ENCODE data around the gene MUC13. TPM values are rescaled to one million over a fixed set of nuclear protein-coding genes. Genes with fewer than 3 reads are reported as not detected.

Gene MUC13
- total RNA-seq, 1 donor from 2014 or later, result not detected

DNA sequence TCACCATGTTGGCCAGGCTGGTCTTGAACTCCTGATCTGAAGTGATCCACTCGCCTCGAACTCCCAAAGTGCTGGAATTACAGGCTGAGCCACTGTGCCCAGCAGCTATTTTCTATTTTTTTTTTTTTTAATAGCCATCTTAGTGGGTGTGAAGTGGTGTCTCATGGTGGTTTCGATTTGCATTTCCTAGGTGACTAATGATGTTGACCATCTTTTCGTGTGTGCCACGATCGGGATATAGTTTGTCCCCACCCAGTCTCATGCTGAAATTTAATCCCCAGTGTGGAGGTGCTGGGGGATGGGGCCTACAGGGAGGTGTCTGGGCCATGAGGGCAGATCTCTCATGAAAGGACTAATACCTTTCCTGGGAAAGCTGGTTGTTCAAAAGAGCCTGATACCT, 41.8 kb upstream of the MUC13 start:
- Mint-ChIP-seq H3K4me3 (no peak overlapping the region), H3K36me3 (peaks cover 38% of the 10 kb centered on the region), H3K27ac (no peak overlapping the region), H3K27me3 (ENCODE audit: insufficient read depth, low read depth) (peaks cover 1% of the 10 kb centered on the region), H3K9me3 (no peaks in the 10 kb centered on the region), H3K4me1 (no peaks in the 10 kb centered on the region)
- Histone ChIP-seq H2AFZ (replicated peaks) (no peak overlapping the region), H3K36me3 (no peaks in the 10 kb centered on the region), H3K27ac (no peak overlapping the region), H3K4me1 (no peaks in the 10 kb centered on the region), H3K79me2 (ENCODE audit: low read depth) (no peaks in the 10 kb centered on the region), H3K27me3 (no peaks in the 10 kb centered on the region), H3K4me3 (no peak overlapping the region), H3K9ac (no peak overlapping the region), H4K20me1 (ENCODE audit: low read depth) (no peaks in the 10 kb centered on the region), H3F3A (ENCODE audit: low read depth) (no peaks in the 10 kb centered on the region), H3K9me3 (ENCODE audit: low read depth) (no peaks in the 10 kb centered on the region), H3K4me2 (no peak overlapping the region)
- DNase-seq (ENCODE audit: low spot score), result no peak
- TF ChIP-seq, protein P1, sequence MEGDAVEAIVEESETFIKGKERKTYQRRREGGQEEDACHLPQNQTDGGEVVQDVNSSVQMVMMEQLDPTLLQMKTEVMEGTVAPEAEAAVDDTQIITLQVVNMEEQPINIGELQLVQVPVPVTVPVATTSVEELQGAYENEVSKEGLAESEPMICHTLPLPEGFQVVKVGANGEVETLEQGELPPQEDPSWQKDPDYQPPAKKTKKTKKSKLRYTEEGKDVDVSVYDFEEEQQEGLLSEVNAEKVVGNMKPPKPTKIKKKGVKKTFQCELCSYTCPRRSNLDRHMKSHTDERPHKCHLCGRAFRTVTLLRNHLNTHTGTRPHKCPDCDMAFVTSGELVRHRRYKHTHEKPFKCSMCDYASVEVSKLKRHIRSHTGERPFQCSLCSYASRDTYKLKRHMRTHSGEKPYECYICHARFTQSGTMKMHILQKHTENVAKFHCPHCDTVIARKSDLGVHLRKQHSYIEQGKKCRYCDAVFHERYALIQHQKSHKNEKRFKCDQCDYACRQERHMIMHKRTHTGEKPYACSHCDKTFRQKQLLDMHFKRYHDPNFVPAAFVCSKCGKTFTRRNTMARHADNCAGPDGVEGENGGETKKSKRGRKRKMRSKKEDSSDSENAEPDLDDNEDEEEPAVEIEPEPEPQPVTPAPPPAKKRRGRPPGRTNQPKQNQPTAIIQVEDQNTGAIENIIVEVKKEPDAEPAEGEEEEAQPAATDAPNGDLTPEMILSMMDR (IDR thresholded peaks at IDR 0.05), result no peak
- TF ChIP-seq EZH2 (IDR thresholded peaks at IDR 0.05) (no peak), EZH2phosphoT487 (IDR thresholded peaks at IDR 0.05) (no peak)

DNA sequence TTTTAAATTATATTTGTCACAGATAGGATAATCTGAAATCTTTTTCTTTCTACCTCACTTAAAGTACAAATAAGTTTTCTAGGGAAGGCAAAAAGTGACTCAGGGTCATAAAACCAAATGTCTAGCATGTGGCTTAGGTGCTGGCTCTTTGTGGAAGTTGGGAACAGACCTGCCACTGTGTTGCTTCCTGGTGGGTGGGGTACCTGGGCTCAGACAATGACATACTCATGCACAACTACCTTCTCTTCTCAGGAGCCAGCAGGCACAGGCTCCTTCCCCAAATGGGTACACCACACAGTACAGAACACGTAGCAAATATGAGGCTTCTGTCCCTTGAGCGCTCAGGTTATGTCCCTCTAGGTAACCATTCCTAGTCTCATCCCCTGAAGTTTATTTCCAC, 40.1 kb upstream of the MUC13 start:
- H3K27me3 ChIP-seq, result no peaks in the 10 kb centered on the region
- Mint-ChIP-seq H3K9me3 (no peaks in the 10 kb centered on the region), H3K27ac (no peak overlapping the region), H3K36me3 (peaks cover 49% of the 10 kb centered on the region), H3K4me1 (no peaks in the 10 kb centered on the region), H3K4me3 (no peak overlapping the region), H3K27me3 (ENCODE audit: insufficient read depth, low read depth) (peaks cover 2% of the 10 kb centered on the region)
- no peaks in the 10 kb centered on the region for H3K4me1 ChIP-seq
- H3K27ac ChIP-seq, result no peak overlapping the region
- H3K4me2 ChIP-seq, result no peak overlapping the region
- no peak overlapping the region for H3K9ac ChIP-seq
- H3K4me3 ChIP-seq, result no peak overlapping the region
- no peaks in the 10 kb centered on the region for H3K9me3 ChIP-seq (ENCODE audit: low read depth)
- TF ChIP-seq EZH2 (IDR thresholded peaks at IDR 0.05), result no peak
- TF ChIP-seq, protein P1 (IDR thresholded peaks at IDR 0.05), result no peak
- no peak for TF ChIP-seq EZH2phosphoT487 (IDR thresholded peaks at IDR 0.05)
- no peak for DNase-seq (ENCODE audit: low spot score)
- H4K20me1 ChIP-seq (ENCODE audit: low read depth), result no peaks in the 10 kb centered on the region
- H3K36me3 ChIP-seq, result no peaks in the 10 kb centered on the region
- no peaks in the 10 kb centered on the region for H3K79me2 ChIP-seq (ENCODE audit: low read depth)
- no peaks in the 10 kb centered on the region for H3F3A ChIP-seq (ENCODE audit: low read depth)
- H2AFZ ChIP-seq (replicated peaks), result no peak overlapping the region

DNA sequence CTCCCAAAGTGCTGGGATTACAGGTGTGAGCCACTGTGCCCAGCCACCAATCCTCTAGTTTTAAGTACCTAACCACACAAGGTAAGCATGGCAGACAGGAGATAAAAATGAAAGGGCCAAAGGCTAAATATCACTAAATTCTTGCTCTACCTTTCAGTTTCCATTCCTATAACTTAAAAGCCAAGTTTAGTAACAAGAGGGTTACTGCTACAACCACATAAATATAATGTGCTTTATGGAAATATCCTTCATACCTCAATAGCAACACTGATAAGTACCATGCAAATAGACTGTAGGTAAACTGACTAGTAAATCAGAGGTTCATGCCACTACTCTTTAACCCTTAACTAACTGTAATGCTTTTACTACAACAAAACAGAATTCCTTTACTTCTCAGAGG, 38.7 kb upstream of the MUC13 start:
- no peak overlapping the region for H3K27ac ChIP-seq
- no peaks in the 10 kb centered on the region for H3F3A ChIP-seq (ENCODE audit: low read depth)
- no peak overlapping the region for H3K4me2 ChIP-seq
- Mint-ChIP-seq H3K9me3 (no peaks in the 10 kb centered on the region), H3K27me3 (ENCODE audit: insufficient read depth, low read depth) (peaks cover 2% of the 10 kb centered on the region), H3K4me1 (no peaks in the 10 kb centered on the region), H3K4me3 (no peak overlapping the region), H3K36me3 (peaks cover 49% of the 10 kb centered on the region), H3K27ac (no peak overlapping the region)
- H3K27me3 ChIP-seq, result no peaks in the 10 kb centered on the region
- TF ChIP-seq EZH2 (IDR thresholded peaks at IDR 0.05), result no peak
- TF ChIP-seq, protein P1 (IDR thresholded peaks at IDR 0.05), result no peak
- no peak overlapping the region for H3K9ac ChIP-seq
- no peaks in the 10 kb centered on the region for H4K20me1 ChIP-seq (ENCODE audit: low read depth)
- no peak for DNase-seq (ENCODE audit: low spot score)
- H3K9me3 ChIP-seq (ENCODE audit: low read depth), result no peaks in the 10 kb centered on the region
- no peak overlapping the region for H3K4me3 ChIP-seq
- no peak overlapping the region for H2AFZ ChIP-seq (replicated peaks)
- H3K4me1 ChIP-seq, result no peaks in the 10 kb centered on the region
- H3K79me2 ChIP-seq (ENCODE audit: low read depth), result no peaks in the 10 kb centered on the region
- H3K36me3 ChIP-seq, result no peaks in the 10 kb centered on the region

DNA sequence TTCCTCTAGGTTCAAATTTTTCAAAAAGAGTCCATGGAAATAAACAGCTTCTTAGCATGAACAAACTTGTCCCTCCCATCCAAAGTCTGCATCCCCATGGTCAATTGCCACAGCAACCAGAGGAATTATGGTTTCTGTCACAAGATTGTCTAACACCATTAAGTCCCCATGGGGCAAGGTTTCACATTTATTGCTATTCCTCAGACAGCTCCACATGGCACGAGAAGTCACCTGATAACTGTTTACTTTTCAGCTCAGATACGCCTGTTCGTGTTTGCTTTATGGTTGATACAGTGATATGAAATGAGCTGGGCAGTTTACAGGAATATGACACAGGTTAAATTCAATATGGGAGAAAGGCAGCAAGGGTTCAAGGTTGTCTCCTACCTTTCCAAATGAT, 37.9 kb upstream of the MUC13 start:
- Mint-ChIP-seq H3K4me1 (no peaks in the 10 kb centered on the region), H3K9me3 (no peaks in the 10 kb centered on the region), H3K36me3 (peaks cover 44% of the 10 kb centered on the region), H3K27me3 (ENCODE audit: insufficient read depth, low read depth) (peaks cover 2% of the 10 kb centered on the region), H3K4me3 (no peak overlapping the region), H3K27ac (no peak overlapping the region)
- no peaks in the 10 kb centered on the region for H3K9me3 ChIP-seq (ENCODE audit: low read depth)
- H3K36me3 ChIP-seq, result no peaks in the 10 kb centered on the region
- TF ChIP-seq, protein P1 (IDR thresholded peaks at IDR 0.05), result no peak
- TF ChIP-seq EZH2phosphoT487 (IDR thresholded peaks at IDR 0.05) (no peak), EZH2 (IDR thresholded peaks at IDR 0.05) (no peak)
- H3K27ac ChIP-seq, result no peak overlapping the region
- H3F3A ChIP-seq (ENCODE audit: low read depth), result no peaks in the 10 kb centered on the region
- no peaks in the 10 kb centered on the region for H3K79me2 ChIP-seq (ENCODE audit: low read depth)
- H4K20me1 ChIP-seq (ENCODE audit: low read depth), result no peaks in the 10 kb centered on the region
- H3K27me3 ChIP-seq, result no peaks in the 10 kb centered on the region
- DNase-seq (ENCODE audit: low spot score), result no peak
- H3K4me3 ChIP-seq, result no peak overlapping the region
- H2AFZ ChIP-seq (replicated peaks), result no peak overlapping the region
- no peak overlapping the region for H3K9ac ChIP-seq
- no peak overlapping the region for H3K4me2 ChIP-seq
- no peaks in the 10 kb centered on the region for H3K4me1 ChIP-seq

Measured in neural progenitor cell (in vitro differentiated cells).